A549 (cell line): ENCODE data around the gene PTGER3. TPM values are rescaled to one million over a fixed set of nuclear protein-coding genes. Genes with fewer than 3 reads are reported as not detected.

Source experiments
- ATAC-seq, 2 experiments: fragments of 200-7000 bp in 1 of 2; fragments of >200 bp in 1 of 2; cut with Nextera tagmentation in 1 of 2; cut with Tn5 transposase in 1 of 2; 3 replicates each; pipeline versions ENCODE4 v1.8.0 to v1.9.1; 2018 to 2020; ENCODE audit warnings: mild to moderate bottlenecking in 1 of 2, moderate library complexity in 1 of 2
- CTCF ChIA-PET: fragments of 300-600 bp; sonication (Branson Sonifier 250); formaldehyde crosslinking; extraction: SDS; loops from one replicate; lab custom pipeline; 2021; ENCODE audit warnings: antibody characterized with exemption, inconsistent platforms; lab: Yijun Ruan, JAX
- POLR2A ChIA-PET: fragments of 350-600 bp; formaldehyde crosslinking; extraction: SDS; loops from one replicate; lab custom pipeline; 2021; ENCODE audit warnings: antibody characterized with exemption, inconsistent platforms; lab: Yijun Ruan, JAX
- DNase-seq, 2 experiments: peaks; one replicate each; pipeline versions ENCODE4 v3.0.0 to v3.0.0-alpha.2; 2011 to 2016; ENCODE audit warnings: low read depth in 1 of 2, low spot score in 1 of 2
- FAIRE-seq: peaks from 2 replicates; lab custom pipeline; 2011; peaks lifted over from hg19 to GRCh38; lab: Jason Lieb, UNC
- H3K27ac ChIP-seq, 2 experiments: fragments of >200 bp; sonication (Bioruptor Twin); formaldehyde crosslinking; 3 replicates each; pipeline ENCODE4 v1.5.1; 2016 to 2017
- H3K4me1 ChIP-seq: fragments of >200 bp; sonication (Bioruptor Twin); formaldehyde crosslinking; 3 replicates; pipeline ENCODE4 v1.6.1; 2016
- H3K4me2 ChIP-seq: fragments of >200 bp; sonication (Bioruptor Twin); formaldehyde crosslinking; 3 replicates; pipeline ENCODE4 v1.6.1; 2016
- H3K4me3 ChIP-seq: fragments of >200 bp; sonication (Bioruptor Twin); formaldehyde crosslinking; 3 replicates; pipeline ENCODE4 v1.5.1; 2016
- H3K9me3 ChIP-seq: fragments of >200 bp; sonication (Bioruptor Twin); formaldehyde crosslinking; 3 replicates; pipeline ENCODE4 v1.6.1; 2016
- BHLHE40 ChIP-seq: IDR thresholded peaks from 2 replicates; pipeline ENCODE4 v1.6.1; 2012; ENCODE audit warnings: low read depth, low read length, inconsistent platforms
- CHD2 ChIP-seq: fragments of 150-350 bp; IDR thresholded peaks from 2 replicates; pipeline ENCODE4 v1.6.1; 2014; ENCODE audit warnings: low read length; ENCODE audit not compliant: partially characterized antibody
- CTCF ChIP-seq: fragments of >200 bp; sonication (Bioruptor Twin); formaldehyde crosslinking; IDR thresholded peaks from 3 replicates; pipeline ENCODE4 v1.5.1; 2016
- EHMT2 ChIP-seq: fragments of 200-600 bp; sonication (generic); IDR thresholded peaks from 2 replicates; pipeline ENCODE4 v1.6.1; 2016; ENCODE audit warnings: antibody characterized with exemption, low read depth, mild to moderate bottlenecking, moderate library complexity
- HOXA7 ChIP-seq: fragments of 250-450 bp; sonication (Bioruptor Pico); IDR thresholded peaks from 2 replicates; pipeline ENCODE4 v1.5.0; 2020; ENCODE audit warnings: mild to moderate bottlenecking, moderate library complexity
- HOXB13 ChIP-seq: fragments of 250-450 bp; sonication (Bioruptor Pico); IDR thresholded peaks from 2 replicates; pipeline ENCODE4 v1.5.0; 2020; ENCODE audit warnings: low read depth, mild to moderate bottlenecking, moderate library complexity
- JUN ChIP-seq, 2 experiments: fragments of >200 bp; sonication (Bioruptor Twin); formaldehyde crosslinking; IDR thresholded peaks; 2 replicates in 1 of 2; 3 replicates in 1 of 2; pipeline ENCODE4 v1.6.1; 2016 to 2017
- JUNB ChIP-seq: fragments of >200 bp; sonication (Bioruptor Twin); formaldehyde crosslinking; IDR thresholded peaks from 2 replicates; pipeline ENCODE4 v1.6.1; 2016
- KDM1A ChIP-seq: fragments of 200-600 bp; sonication (generic); IDR thresholded peaks from 2 replicates; pipeline ENCODE4 v1.6.1; 2016; ENCODE audit warnings: low read depth, mild to moderate bottlenecking
- KDM5A ChIP-seq: fragments of 200-600 bp; sonication (generic); IDR thresholded peaks from 2 replicates; pipeline ENCODE4 v1.6.1; 2016; ENCODE audit warnings: antibody characterized with exemption, mild to moderate bottlenecking
- MAFK ChIP-seq: fragments of 450-650 bp; IDR thresholded peaks from 2 replicates; pipeline ENCODE4 v1.6.1; 2014; ENCODE audit not compliant: partially characterized antibody
- MAX ChIP-seq: IDR thresholded peaks from 2 replicates; pipeline ENCODE4 v1.6.1; 2012
- MYC ChIP-seq: IDR thresholded peaks from 2 replicates; pipeline ENCODE4 v1.6.1; 2012; ENCODE audit warnings: mild to moderate bottlenecking, inconsistent platforms, low read length, improper control_type of control experiment, borderline replicate concordance
- NFE2L2 ChIP-seq: fragments of 150-350 bp; conservative IDR thresholded peaks from 2 replicates; pipeline ENCODE4 v1.6.1; 2014; ENCODE audit warnings: low read length
- NR3C1 ChIP-seq: fragments of >200 bp; sonication (Bioruptor Twin); formaldehyde crosslinking; IDR thresholded peaks from 3 replicates; pipeline ENCODE4 v1.6.1; 2017
- PHF8 ChIP-seq: fragments of 200-600 bp; sonication (generic); IDR thresholded peaks from 2 replicates; pipeline ENCODE4 v1.6.1; 2016; ENCODE audit warnings: low read depth, mild to moderate bottlenecking, antibody characterized with exemption, moderate library complexity, borderline replicate concordance
- POLR2A ChIP-seq: IDR thresholded peaks from 2 replicates; pipeline ENCODE4 v1.6.1; 2012; ENCODE audit warnings: mild to moderate bottlenecking, low read length
- RCOR1 ChIP-seq: fragments of 150-350 bp; IDR thresholded peaks from 2 replicates; pipeline ENCODE4 v1.6.1; 2014; ENCODE audit warnings: antibody characterized with exemption, low read length, low read depth
- SREBF2 ChIP-seq: fragments of 450-650 bp; IDR thresholded peaks from 2 replicates; pipeline ENCODE4 v1.6.1; 2014; ENCODE audit warnings: mild to moderate bottlenecking, moderate library complexity
- ZC3H11A ChIP-seq: fragments of 450-650 bp; IDR thresholded peaks from 2 replicates; pipeline ENCODE4 v1.6.1; 2014; ENCODE audit warnings: antibody characterized with exemption, mild to moderate bottlenecking
- ZFP36 ChIP-seq: fragments of 450-650 bp; IDR thresholded peaks from 2 replicates; pipeline ENCODE4 v1.6.1; 2014; ENCODE audit warnings: borderline replicate concordance; ENCODE audit not compliant: partially characterized antibody
- ZNF302 ChIP-seq: fragments of 250-450 bp; sonication (Bioruptor Pico); IDR thresholded peaks from 2 replicates; pipeline ENCODE4 v1.9.0; 2021; ENCODE audit warnings: inconsistent platforms, mild to moderate bottlenecking, moderate library complexity
- WGBS: methylation state at CpG from one replicate; pipeline ENCODE4 v1.1.6; 2017; ENCODE audit errors: missing lambda C conversion rate; 5-methylcytosine and 5-hydroxymethylcytosine counted together
- polyA plus RNA-seq, 4 experiments: library from polyadenylated mRNA; depleted of rRNA in 3 of 4; stranded (reverse); fragments of >200 nt; fragmentation: RNase III in 1 of 4; extraction: RNeasy Plus Mini Kit Qiagen cat#74134 plus additional on column Dnase treatment in 1 of 4; gene quantifications; 2 replicates in 3 of 4; 3 replicates in 1 of 4; pipeline ENCODE4 v1.2.3, GENCODE V29; 2011 to 2017
- TF ChIP-seq, protein P1 (sequence below): IDR thresholded peaks from 2 replicates; pipeline ENCODE4 v1.6.1; 2012
- TF ChIP-seq, protein P2 (sequence below): fragments of 250-450 bp; sonication (Bioruptor Pico); IDR thresholded peaks from 2 replicates; pipeline ENCODE4 v1.5.0; 2021; ENCODE audit warnings: mild to moderate bottlenecking, moderate library complexity, borderline replicate concordance
- TF ChIP-seq, protein P3 (sequence below): fragments of 250-450 bp; sonication (Bioruptor Pico); IDR thresholded peaks from 2 replicates; pipeline ENCODE4 v1.5.0; 2020; ENCODE audit warnings: low read depth, mild to moderate bottlenecking, moderate library complexity
- TF ChIP-seq, protein P4 (sequence below): fragments of >200 bp; sonication (Bioruptor Twin); formaldehyde crosslinking; IDR thresholded peaks from 2 replicates; pipeline ENCODE4 v1.6.1; 2016

Gene PTGER3
- polyA plus RNA-seq, 2 of the 4 experiments (the other 2 are of a cell fraction) = not detected

DNA sequence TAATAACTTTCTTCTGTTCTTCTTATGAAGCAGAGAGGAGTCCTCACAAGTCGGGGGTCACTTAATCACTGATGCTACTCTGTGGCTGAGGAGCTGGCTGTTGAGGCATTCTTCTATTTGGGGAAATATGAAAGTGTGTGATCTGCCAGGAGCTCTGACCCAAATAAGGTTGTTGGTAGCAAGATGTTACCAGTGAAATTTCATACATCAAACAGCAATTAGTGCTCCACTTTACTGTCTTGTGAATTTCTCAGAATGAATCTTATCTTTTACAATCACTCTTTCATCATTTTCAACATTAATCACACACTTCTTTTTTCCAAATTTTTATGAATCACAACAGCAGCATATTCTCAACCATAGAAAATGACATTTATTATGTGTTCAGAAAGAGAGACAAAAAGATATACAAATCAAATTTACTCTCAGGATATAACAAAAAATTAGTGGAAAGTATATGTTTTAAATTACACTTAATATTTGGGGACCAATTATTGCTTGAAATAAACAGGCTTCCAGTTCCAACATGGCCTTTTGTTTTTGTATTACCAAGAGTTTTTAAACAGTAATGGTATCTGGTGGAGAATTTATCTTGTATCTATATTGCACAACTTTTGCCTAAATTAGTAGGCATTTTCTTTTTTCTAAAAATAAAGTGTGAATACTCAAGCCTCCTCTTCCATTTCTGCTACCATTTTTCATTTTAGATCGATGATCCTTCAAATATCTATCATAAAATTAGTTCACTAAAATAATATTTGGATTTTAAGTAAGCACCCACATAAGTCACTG is 9.6 kb downstream of the PTGER3 start:
- H3K27ac ChIP-seq = no peak overlapping the region
- no peak for DNase-seq
- FAIRE-seq = no peak
- H3K4me3 ChIP-seq = no peak overlapping the region
- TF ChIP-seq ZC3H11A = no peak
- TF ChIP-seq NFE2L2 = no peak
- no peak for TF ChIP-seq ZFP36
- TF ChIP-seq, protein P1, sequence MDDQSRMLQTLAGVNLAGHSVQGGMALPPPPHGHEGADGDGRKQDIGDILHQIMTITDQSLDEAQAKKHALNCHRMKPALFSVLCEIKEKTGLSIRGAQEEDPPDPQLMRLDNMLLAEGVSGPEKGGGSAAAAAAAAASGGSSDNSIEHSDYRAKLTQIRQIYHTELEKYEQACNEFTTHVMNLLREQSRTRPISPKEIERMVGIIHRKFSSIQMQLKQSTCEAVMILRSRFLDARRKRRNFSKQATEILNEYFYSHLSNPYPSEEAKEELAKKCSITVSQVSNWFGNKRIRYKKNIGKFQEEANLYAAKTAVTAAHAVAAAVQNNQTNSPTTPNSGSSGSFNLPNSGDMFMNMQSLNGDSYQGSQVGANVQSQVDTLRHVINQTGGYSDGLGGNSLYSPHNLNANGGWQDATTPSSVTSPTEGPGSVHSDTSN = no peak
- no peak for TF ChIP-seq KDM5A
- no peak for TF ChIP-seq POLR2A
- TF ChIP-seq MAX = no peak
- TF ChIP-seq JUNB = no peak
- no peak for TF ChIP-seq MYC
- TF ChIP-seq, protein P2, sequence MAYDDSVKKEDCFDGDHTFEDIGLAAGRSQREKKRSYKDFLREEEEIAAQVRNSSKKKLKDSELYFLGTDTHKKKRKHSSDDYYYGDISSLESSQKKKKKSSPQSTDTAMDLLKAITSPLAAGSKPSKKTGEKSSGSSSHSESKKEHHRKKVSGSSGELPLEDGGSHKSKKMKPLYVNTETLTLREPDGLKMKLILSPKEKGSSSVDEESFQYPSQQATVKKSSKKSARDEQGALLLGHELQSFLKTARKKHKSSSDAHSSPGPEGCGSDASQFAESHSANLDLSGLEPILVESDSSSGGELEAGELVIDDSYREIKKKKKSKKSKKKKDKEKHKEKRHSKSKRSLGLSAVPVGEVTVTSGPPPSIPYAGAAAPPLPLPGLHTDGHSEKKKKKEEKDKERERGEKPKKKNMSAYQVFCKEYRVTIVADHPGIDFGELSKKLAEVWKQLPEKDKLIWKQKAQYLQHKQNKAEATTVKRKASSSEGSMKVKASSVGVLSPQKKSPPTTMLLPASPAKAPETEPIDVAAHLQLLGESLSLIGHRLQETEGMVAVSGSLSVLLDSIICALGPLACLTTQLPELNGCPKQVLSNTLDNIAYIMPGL (CRISPR knock-in tag) = no peak
- no peak for TF ChIP-seq HOXB13 (CRISPR knock-in tag)
- TF ChIP-seq, protein P3, sequence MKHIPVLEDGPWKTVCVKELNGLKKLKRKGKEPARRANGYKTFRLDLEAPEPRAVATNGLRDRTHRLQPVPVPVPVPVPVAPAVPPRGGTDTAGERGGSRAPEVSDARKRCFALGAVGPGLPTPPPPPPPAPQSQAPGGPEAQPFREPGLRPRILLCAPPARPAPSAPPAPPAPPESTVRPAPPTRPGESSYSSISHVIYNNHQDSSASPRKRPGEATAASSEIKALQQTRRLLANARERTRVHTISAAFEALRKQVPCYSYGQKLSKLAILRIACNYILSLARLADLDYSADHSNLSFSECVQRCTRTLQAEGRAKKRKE (CRISPR knock-in tag) = no peak
- TF ChIP-seq, protein P4, sequence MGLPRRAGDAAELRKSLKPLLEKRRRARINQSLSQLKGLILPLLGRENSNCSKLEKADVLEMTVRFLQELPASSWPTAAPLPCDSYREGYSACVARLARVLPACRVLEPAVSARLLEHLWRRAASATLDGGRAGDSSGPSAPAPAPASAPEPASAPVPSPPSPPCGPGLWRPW = no peak
- no peak for TF ChIP-seq NR3C1
- no peaks in the 10 kb centered on the region for H3K9me3 ChIP-seq
- ChIA-PET POLR2A (no interaction called here), CTCF (no interaction called here)
- no peak overlapping the region for H3K4me2 ChIP-seq
- ATAC-seq = no peak
- H3K4me1 ChIP-seq = no peaks in the 10 kb centered on the region
- WGBS = 8% methylated on average over 2 of the region's 2 CpGs

GRCh38 chr1:71037066-71037465 is 10.6 kb downstream of the PTGER3 start:
- POLR2A ChIA-PET = no interaction called here
- FAIRE-seq = no peak

DNA sequence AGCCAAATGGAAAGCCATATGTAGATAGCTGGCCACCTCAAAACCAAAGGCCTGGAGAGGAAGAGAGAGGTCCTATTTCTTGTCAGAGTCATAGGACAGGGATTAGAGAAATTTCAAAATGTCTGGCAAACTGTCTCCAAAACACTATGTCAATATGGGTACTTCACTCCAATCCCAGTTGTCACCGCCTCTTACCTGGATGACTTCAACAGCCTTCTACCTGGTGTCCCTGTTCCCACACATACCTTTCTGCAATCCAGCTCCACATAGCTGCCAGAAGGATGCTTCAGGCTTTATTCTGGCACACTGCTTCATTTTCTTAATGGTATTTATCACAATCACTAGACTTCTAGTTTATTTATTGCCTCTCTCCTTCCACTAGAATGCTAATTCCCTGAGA is 14.5 kb downstream of the PTGER3 start:
- WGBS = 11% methylated on average over 1 of the region's 1 CpG
- FAIRE-seq = no peak
- Histone ChIP-seq H3K4me2 (no peak overlapping the region), H3K27ac (no peak overlapping the region), H3K4me3 (no peak overlapping the region), H3K4me1 (no peaks in the 10 kb centered on the region), H3K9me3 (no peaks in the 10 kb centered on the region)
- ATAC-seq = no peak
- ChIA-PET POLR2A (no interaction called here), CTCF (no interaction called here)
- no peak for DNase-seq
- TF ChIP-seq, protein P2 (CRISPR knock-in tag) = no peak
- TF ChIP-seq RCOR1 = no peak
- TF ChIP-seq, protein P3 (CRISPR knock-in tag) = no peak
- TF ChIP-seq BHLHE40 = no peak
- TF ChIP-seq PHF8 = no peak
- TF ChIP-seq NR3C1 = no peak
- no peak for TF ChIP-seq ZNF302 (CRISPR knock-in tag)
- TF ChIP-seq CTCF = no peak

More at GRCh38 chr1:71037066-71037465, 10.6 kb downstream of the PTGER3 start:
- H3K9me3 ChIP-seq = no peaks in the 10 kb centered on the region
- H3K4me1 ChIP-seq = no peaks in the 10 kb centered on the region
- DNase-seq (no peak), ATAC-seq (no peak)
- TF ChIP-seq MYC (no peak), KDM1A (no peak), SREBF2 (no peak), EHMT2 (no peak), NR3C1 (no peak), MAFK (no peak), CHD2 (no peak), ZFP36 (no peak), HOXA7 (CRISPR knock-in tag) (no peak), JUN (IDR thresholded peaks at IDR 0.05) (no peak), ZNF302 (CRISPR knock-in tag) (no peak)
- TF ChIP-seq, protein P4 = no peak
- TF ChIP-seq, all 56 proteins: peak for 0
- H3K27ac ChIP-seq = no peak overlapping the region
- no peak overlapping the region for H3K4me2 ChIP-seq
- WGBS = 35% methylated on average over 9 of the region's 9 CpGs
- CTCF ChIA-PET = no interaction called here
- no peak overlapping the region for H3K4me3 ChIP-seq
